ENCODE results near the gene IDH3G.

GRCh38 chrX:153825042-153825441, 30.9 kb upstream of the IDH3G start:
- no peak for TF ChIP-seq CTCF (conservative IDR thresholded peaks at IDR 0.05; ENCODE audit: low read length)
- no peak for TF ChIP-seq EZH2phosphoT487 (IDR thresholded peaks at IDR 0.05; ENCODE audit: borderline replicate concordance, low read depth, low read length)
